T-helper 17 cell (primary cell): ENCODE measurements around the gene PPP1R37. TPM values are rescaled to one million over a fixed set of nuclear protein-coding genes. Genes with fewer than 3 reads are reported as not detected.

Experiments used
- ATAC-seq: fragments of 150-1000 bp; cut with Tn5 transposase; 2 replicates; pipeline ENCODE4 v1.10.0; 2021; ENCODE audit warnings: mild to moderate bottlenecking, moderate library complexity
- DNase-seq, 3 donors: peaks; one replicate each; pipeline versions ENCODE4 v3.0.0 to v3.0.0-alpha.2; 2020 to 2021
- H3K9me3 ChIP-seq: one replicate; pipeline ENCODE4 v1.7.0; 2013; ENCODE audit warnings: low read length, mild to moderate bottlenecking; ENCODE audit not compliant: control insufficient read depth, poor library complexity, severe bottlenecking
- H3K27ac Mint-ChIP-seq: one replicate; pipeline ENCODE4 v1.8.0; 2022; ENCODE audit warnings: mild to moderate bottlenecking, moderate library complexity, mixed read lengths
- H3K27me3 Mint-ChIP-seq: one replicate; pipeline ENCODE4 v1.8.0; 2022; ENCODE audit warnings: mixed read lengths
- H3K36me3 Mint-ChIP-seq: one replicate; pipeline ENCODE4 v1.8.0; 2022; ENCODE audit warnings: low read depth, mixed read lengths
- H3K4me1 Mint-ChIP-seq: one replicate; pipeline ENCODE4 v1.8.0; 2022; ENCODE audit warnings: mild to moderate bottlenecking, mixed read lengths
- H3K4me3 Mint-ChIP-seq: one replicate; pipeline ENCODE4 v1.8.0; 2022; ENCODE audit warnings: mild to moderate bottlenecking, moderate library complexity, mixed read lengths
- total RNA-seq, 4 donors: library from RNA in 2 of 4; stranded (reverse) in 2 of 4; gene quantifications; one replicate each; pipeline ENCODE4 v1.2.3 and lab custom pipeline; 2022 to 2026

The PPP1R37 gene
- total RNA-seq, 2 donors from 2014 or later = 15.2 to 20.9 TPM

DNA sequence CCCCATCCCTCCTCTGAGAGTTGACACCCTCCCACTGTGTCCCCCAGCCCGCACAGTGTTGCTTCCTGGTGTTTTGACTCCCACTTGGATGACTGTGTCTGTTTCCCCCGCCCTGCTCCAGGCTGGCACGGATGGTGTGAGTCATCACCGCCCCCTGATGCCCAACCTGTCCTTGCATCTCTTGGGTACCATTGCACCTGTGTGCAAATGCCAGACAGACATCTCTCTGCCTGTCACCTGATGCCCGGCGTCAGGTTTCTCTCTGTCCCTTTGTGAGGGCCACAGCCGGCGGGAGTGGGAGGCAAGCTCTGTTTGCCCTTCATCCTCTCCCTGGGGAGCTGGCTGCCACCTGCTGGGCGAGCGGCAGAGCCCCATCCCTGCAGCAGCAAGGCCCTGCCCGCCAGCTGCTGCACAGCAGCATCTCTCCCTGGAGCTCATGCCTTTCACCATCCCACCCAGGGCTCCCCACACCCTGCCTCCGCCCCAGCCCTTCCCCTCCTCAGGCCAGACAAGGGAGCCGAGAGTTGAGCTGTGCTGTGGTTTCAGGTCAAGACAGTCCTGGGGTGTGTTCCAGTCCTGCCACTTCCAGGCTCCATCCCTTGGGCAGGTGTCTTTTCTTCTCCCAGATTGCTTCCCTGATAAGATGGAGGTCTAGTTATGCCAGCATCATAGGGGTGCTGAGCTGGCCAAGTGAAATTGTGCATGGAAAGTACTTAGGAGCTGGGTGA, 38.1 kb downstream of the PPP1R37 start:
- ATAC-seq (no peak), DNase-seq (no peak)
- Mint-ChIP-seq H3K36me3 (no peaks in the 10 kb centered on the region), H3K4me3 (no peak overlapping the region), H3K27me3 (no peaks in the 10 kb centered on the region), H3K27ac (no peak overlapping the region), H3K4me1 (peaks cover 8% of the 10 kb centered on the region)
- H3K9me3 ChIP-seq = no peaks in the 10 kb centered on the region

DNA sequence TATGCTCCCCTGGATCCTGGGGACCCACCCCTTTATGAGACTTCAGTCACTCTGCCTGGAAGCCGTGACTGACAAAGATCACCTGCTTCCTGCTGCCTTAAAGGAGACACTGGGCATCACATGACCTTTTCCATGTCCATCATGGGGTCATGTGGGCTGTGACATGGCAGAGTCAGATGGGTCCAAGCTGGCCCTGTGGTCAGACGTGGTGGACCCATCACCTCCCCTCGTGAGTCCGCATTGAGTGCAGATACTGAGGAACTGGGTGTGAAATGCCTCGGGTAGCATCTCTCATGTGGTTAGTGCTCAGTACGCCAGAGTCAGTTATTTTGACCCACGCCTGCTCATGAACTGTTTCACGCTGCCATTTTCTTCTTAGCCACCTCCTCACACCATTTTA, 40.7 kb downstream of the PPP1R37 start:
- peaks cover 15% of the 10 kb centered on the region for H3K4me1 Mint-ChIP-seq
- no peak overlapping the region for H3K4me3 Mint-ChIP-seq
- H3K27ac Mint-ChIP-seq = no peak overlapping the region
- no peaks in the 10 kb centered on the region for H3K27me3 Mint-ChIP-seq
- H3K9me3 ChIP-seq = no peaks in the 10 kb centered on the region
- no peak for DNase-seq
- no peaks in the 10 kb centered on the region for H3K36me3 Mint-ChIP-seq
- ATAC-seq = no peak

DNA sequence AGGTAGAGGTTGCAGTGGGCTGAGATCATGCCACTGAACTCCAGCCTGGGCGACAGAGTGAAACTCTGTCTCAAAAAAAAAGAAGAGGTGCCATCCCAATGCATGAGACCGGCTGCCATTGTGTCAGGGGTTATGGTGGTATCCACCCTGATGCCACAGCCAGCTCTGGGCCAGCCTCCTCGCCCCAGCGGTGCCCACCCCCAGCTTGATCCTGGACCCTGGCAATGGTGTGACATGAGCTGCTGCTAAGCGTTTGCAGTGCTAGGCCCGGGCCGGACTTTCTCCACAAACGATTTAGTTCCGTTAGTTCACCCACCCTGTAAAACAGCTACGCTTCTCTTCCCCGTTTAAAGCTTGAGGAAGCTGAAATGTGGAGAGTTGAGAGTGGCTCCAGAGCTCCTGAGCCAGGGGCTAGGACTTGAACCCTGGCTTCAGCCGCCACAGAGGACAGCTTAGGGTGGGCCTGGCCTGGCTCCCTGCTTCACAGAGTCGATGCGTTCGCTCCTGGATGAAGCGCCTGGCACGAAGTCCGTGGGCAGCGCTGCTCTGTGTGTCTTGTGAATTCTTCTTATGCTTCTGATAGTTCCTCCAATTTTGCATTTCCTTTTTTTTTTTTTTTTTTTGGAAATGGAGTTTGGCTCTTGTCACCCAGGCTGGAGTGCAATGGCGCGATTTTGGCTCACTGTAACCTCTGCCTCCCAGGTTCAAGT, 42.4 kb downstream of the PPP1R37 start:
- H3K9me3 ChIP-seq = no peaks in the 10 kb centered on the region
- no peaks in the 10 kb centered on the region for H3K36me3 Mint-ChIP-seq
- no peak overlapping the region for H3K4me3 Mint-ChIP-seq
- H3K4me1 Mint-ChIP-seq = peaks cover 16% of the 10 kb centered on the region
- ATAC-seq = no peak
- DNase-seq = no peak
- H3K27me3 Mint-ChIP-seq = no peaks in the 10 kb centered on the region
- H3K27ac Mint-ChIP-seq = no peak overlapping the region

DNA sequence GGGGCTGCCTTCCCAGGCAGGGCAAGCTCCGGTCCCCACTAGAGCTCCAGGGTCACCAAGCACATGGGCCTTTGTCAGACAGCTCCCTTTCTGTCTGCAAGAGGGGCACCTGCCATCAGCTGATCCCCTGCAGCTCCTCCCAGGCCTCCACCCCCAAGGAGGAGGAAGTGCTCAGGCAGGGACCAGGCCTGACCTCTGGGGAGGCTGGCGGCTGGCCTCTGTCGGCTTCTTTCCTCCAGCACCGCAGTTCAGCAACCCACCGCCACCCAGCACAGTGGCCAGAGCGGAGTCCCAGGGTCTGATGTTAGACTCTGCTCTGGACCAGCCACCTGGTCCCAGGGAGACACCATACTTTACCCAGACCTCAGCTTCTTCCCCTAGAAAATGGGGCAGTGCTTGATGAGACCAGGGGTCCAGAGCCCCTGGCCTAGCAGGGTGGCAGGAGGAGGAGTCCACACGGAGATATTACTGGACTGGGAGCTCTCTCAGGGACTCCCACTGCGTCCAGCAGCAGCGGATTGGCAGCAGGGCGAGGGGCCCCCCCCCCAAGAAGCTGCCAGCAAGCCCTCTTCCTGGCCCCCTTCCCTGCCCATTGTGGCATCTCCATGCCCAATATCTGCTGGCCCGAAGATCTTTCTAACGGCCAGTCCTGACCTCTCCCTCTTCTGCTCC, 43.7 kb downstream of the PPP1R37 start:
- H3K4me3 Mint-ChIP-seq = no peak overlapping the region
- H3K27me3 Mint-ChIP-seq = no peaks in the 10 kb centered on the region
- no peaks in the 10 kb centered on the region for H3K9me3 ChIP-seq
- H3K27ac Mint-ChIP-seq = no peak overlapping the region
- peaks cover 17% of the 10 kb centered on the region for H3K4me1 Mint-ChIP-seq
- no peaks in the 10 kb centered on the region for H3K36me3 Mint-ChIP-seq
- ATAC-seq = no peak
- DNase-seq = no peak

DNA sequence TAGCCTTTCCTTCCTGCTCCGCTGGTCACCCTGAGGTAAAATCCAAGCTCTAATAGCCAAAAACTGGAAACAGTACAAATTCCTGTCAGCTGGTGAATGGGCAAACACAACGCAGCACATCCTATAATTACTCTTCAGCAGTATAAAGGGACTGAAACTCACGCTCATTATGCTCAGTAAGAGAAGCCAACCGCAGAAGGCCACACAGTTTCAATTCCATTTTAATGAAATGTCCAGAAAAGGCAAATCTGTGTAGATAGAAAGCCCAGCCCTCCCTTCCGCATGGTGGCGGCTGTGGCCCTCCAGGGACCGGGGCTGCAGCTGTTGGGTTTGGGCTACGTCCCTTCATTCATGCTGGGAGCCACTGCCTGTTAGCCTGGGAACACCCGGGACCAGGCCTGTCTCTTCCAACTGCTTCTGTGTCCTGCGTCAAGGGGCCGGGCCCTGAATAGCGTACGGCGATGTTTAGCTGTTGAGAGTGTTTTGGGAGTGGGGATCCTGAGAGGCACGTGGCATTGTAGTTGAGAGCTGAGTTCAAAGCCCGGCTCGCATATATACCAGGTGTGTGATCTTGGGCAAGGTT, 44.3 kb downstream of the PPP1R37 start:
- Mint-ChIP-seq H3K27me3 (no peaks in the 10 kb centered on the region), H3K27ac (peak overlapping the region; percentile 78), H3K4me3 (no peak overlapping the region), H3K4me1 (peaks cover 14% of the 10 kb centered on the region), H3K36me3 (no peaks in the 10 kb centered on the region)
- DNase-seq = no peak
- no peaks in the 10 kb centered on the region for H3K9me3 ChIP-seq
- no peak for ATAC-seq

DNA sequence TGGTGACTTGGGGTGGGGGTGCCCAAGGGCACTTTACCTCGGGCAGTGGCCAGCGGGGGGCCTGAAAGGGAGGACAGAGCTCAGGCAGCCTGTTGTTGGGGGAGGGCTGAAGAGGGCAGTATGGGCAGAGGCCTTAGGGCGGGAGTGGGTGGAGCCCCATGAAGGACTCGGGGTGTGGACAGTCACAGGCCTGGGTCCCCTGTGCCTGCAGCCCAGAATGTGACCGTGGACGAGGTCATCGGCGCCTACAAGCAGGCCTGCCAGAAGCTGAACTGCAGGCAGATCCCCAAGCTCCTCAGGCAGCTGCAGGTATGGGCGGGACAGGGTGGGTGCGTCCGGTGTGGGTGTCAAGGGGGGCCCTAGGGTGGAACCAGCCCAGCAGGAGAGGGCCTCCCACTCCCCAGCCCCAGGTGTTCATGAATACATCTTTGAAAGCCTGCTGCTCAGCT, 45.3 kb downstream of the PPP1R37 start:
- Mint-ChIP-seq H3K27me3 (no peaks in the 10 kb centered on the region), H3K27ac (peak overlapping the region; percentile 78)

DNA sequence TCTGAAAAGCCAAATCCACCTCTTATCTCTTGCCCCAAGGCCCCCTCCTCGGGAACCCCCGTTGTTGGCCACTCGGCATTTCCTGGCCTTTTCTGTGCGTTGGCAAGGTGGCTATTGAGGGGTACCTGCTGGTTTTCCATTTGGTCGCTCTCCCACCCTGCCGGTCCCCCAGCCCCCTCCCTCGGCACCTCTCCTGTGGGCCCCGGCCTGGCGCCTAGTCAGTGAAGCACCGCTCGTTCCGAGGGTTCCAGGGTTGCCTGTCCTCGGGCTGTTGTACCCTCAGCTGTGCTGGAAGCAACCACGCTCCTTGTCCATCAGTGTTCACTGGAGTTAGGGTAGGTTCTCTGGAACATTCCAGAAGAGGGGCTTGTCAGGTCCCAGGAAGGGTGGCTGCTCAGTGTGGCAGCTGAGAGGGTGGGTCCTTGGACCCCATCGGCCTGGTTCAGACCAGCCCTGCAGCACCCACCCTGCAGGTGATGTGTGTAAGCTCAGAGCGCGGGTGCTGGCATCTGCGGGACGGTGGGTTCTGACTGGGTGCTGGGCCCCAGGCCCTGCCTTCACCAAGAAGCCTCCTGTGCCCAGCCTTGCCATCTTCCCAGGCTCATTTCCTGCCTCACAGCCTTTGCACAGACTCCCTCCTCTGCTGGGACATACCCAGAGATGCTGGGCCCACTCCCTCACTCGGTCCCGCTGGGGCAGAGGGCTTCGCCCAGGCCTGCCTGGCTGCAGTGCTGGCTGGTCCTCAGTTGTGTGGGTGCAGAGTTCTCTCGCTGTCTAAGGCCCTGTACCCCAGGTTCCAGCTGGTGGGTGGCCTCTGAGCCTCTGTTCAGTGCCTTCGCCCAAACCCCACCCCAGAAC, 46.5 kb downstream of the PPP1R37 start:
- no peaks in the 10 kb centered on the region for H3K9me3 ChIP-seq
- no peak for ATAC-seq
- Mint-ChIP-seq H3K27ac (no peak overlapping the region), H3K27me3 (no peaks in the 10 kb centered on the region), H3K4me1 (peaks cover 13% of the 10 kb centered on the region), H3K4me3 (no peak overlapping the region), H3K36me3 (peaks cover 3% of the 10 kb centered on the region)
- DNase-seq = no peak

More for the DNA sequence above, 45.3 kb downstream of the PPP1R37 start:
- ATAC-seq = no peak
- peaks cover 3% of the 10 kb centered on the region for H3K36me3 Mint-ChIP-seq
- H3K4me3 Mint-ChIP-seq = no peak overlapping the region
- H3K4me1 Mint-ChIP-seq = peaks cover 17% of the 10 kb centered on the region
- H3K9me3 ChIP-seq = no peaks in the 10 kb centered on the region
- DNase-seq = no peak

DNA sequence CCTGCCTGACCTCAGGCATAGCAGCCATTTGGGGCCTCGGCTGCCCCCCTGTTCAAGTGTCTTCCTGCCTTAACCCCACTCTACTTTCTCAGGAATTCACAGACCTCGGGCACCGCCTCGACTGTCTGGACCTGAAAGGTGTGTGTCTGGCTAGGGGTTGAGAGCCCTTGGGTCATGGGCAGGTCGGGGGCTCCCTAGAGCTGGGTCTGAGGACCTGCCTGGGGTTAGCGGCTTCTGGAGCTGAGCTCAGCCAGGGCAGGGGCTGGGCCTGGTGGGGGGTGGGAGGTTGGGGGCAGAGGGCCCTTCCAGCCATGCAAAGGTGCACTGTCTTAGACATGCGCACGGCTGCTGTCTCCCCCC, 47.1 kb downstream of the PPP1R37 start:
- no peaks in the 10 kb centered on the region for H3K9me3 ChIP-seq
- ATAC-seq = no peak
- Mint-ChIP-seq H3K36me3 (peaks cover 3% of the 10 kb centered on the region), H3K27me3 (no peaks in the 10 kb centered on the region), H3K4me1 (peaks cover 13% of the 10 kb centered on the region), H3K4me3 (no peak overlapping the region), H3K27ac (no peak overlapping the region)
- DNase-seq = no peak

DNA sequence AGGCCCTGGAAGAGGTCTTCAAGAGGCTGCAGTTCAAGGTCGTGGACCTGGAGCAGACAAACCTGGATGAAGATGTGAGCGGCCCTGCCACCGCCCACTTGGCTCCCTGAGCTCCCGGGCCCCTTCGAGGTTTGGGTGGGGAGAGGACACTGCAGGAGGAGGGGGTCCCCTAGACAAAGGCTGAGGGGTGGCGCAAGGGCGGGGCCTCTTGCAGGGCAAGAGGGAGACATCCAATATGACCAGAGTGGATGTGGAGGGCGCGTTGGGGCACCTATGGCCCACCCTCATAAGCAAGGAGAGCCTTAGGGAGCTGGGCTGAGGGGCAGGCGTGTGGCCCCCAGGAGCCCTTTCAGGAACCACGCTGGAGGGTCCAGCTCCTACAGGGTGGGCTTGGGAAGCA, 47.6 kb downstream of the PPP1R37 start:
- Mint-ChIP-seq H3K27ac (no peak overlapping the region), H3K4me1 (peaks cover 13% of the 10 kb centered on the region), H3K4me3 (no peak overlapping the region), H3K27me3 (no peaks in the 10 kb centered on the region), H3K36me3 (peaks cover 3% of the 10 kb centered on the region)
- DNase-seq = no peak
- ATAC-seq = no peak
- no peaks in the 10 kb centered on the region for H3K9me3 ChIP-seq

DNA sequence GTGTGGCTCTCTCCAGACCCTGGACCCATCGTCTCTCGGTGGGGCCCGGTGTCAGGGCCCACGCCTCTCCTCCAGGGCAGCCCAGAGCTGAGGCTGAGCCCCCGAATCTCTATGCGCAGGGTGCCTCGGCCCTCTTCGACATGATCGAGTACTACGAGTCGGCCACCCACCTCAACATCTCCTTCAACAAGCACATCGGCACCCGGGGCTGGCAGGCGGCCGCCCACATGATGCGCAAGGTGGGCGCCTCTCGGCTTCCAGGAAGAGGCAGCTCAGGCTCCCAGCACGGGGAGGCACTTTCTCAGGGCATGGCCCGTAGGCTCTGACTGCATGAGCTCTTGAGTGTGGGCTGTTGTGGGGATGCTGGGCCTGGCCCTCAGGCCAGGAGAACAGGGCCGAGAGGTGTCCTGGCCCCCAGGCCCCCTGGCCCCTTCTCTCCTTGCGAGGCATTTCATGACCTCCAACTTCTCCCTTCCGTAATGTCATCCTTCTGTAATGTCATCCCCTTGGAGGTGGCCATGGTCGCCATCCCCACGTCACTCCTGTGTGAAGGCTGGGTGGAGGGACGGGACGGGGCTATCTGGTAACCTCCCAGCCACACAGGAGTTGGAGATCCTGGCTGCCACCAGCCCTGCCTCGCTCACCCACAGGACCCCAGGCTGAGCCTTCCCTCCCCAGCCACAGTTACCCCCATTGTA, 48.4 kb downstream of the PPP1R37 start:
- H3K27ac Mint-ChIP-seq = no peak overlapping the region
- H3K36me3 Mint-ChIP-seq = peaks cover 3% of the 10 kb centered on the region
- no peak for DNase-seq
- peaks cover 13% of the 10 kb centered on the region for H3K4me1 Mint-ChIP-seq
- no peaks in the 10 kb centered on the region for H3K27me3 Mint-ChIP-seq
- no peak for ATAC-seq
- H3K9me3 ChIP-seq = no peaks in the 10 kb centered on the region
- H3K4me3 Mint-ChIP-seq = no peak overlapping the region

DNA sequence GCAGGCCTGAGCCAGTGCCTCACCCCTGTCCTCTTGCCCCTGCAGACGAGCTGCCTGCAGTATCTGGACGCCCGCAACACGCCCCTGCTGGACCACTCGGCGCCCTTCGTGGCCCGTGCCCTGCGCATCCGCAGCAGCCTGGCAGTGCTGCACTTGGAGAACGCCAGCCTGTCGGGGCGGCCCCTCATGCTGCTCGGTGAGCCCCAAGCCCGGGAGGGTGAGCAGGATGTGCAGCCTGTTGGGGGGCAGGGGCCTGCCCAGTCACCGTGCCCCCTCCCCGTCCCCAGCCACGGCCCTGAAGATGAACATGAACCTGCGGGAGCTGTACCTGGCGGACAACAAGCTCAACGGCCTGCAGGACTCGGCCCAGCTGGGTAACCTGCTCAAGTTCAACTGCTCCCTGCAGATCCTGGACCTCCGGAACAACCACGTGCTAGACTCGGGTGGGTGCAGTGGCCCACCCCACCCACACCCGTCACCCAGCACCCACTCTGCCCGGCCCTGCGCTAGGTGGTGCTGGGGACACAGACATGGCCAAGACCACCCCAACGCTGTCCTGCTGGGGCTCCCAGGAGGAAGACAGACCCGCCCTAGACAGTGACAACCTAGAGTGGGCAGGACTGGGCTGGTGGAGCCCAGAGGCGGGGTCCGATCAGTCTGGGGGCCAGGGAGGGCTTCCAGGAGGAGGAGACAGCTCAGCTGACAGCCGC, 49.2 kb downstream of the PPP1R37 start:
- H3K27me3 Mint-ChIP-seq = no peaks in the 10 kb centered on the region
- no peak overlapping the region for H3K4me3 Mint-ChIP-seq
- no peak overlapping the region for H3K27ac Mint-ChIP-seq
- no peak for DNase-seq
- H3K9me3 ChIP-seq = no peaks in the 10 kb centered on the region
- peaks cover 3% of the 10 kb centered on the region for H3K36me3 Mint-ChIP-seq
- no peak for ATAC-seq
- peaks cover 10% of the 10 kb centered on the region for H3K4me1 Mint-ChIP-seq

DNA sequence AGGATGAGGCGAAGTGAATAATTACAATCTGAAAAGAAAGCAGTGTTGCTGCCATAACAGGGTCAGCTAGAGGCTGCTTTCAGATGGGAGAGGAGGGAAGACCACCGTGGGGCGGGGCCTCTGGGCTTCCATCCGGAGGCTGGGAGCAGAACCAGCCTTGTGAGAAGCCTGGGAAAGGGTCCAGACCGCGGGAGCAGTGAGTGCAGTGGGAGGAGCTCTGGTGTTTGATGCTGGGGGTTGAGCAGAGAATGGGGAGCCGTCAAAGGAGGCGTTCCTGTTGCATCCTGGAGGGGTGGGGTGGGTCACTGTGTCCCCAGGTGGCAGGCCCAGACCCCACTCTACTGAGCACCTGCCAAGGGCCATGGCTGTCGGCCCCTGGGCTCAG, 49.7 kb downstream of the PPP1R37 start:
- DNase-seq (no peak), ATAC-seq (no peak)
- H3K27ac Mint-ChIP-seq = no peak overlapping the region
- peaks cover 3% of the 10 kb centered on the region for H3K36me3 Mint-ChIP-seq
- H3K27me3 Mint-ChIP-seq = no peaks in the 10 kb centered on the region
- H3K9me3 ChIP-seq = no peaks in the 10 kb centered on the region
- H3K4me3 Mint-ChIP-seq = no peak overlapping the region
- peaks cover 10% of the 10 kb centered on the region for H3K4me1 Mint-ChIP-seq
